Endodermal cell (in vitro differentiated cells): ENCODE results near the gene MED13L. TPM values are rescaled to one million over a fixed set of nuclear protein-coding genes. Genes with fewer than 3 reads are reported as not detected.

Experiments
- DNase-seq: peaks from one replicate; pipeline ENCODE4 v3.0.0-alpha.2; 2017
- H3K27ac ChIP-seq: 2 replicates; pipeline ENCODE4 v1.5.1; 2013; ENCODE audit warnings: mild to moderate bottlenecking, low read depth, low read length, moderate library complexity
- H3K27me3 ChIP-seq: 2 replicates; pipeline ENCODE4 v1.6.1; 2013; ENCODE audit warnings: mild to moderate bottlenecking, low read length, moderate library complexity; ENCODE audit not compliant: insufficient read depth, control insufficient read depth, poor library complexity, severe bottlenecking
- H3K36me3 ChIP-seq: 2 replicates; pipeline ENCODE4 v1.7.0; 2013; ENCODE audit warnings: mild to moderate bottlenecking, low read length, moderate library complexity; ENCODE audit not compliant: control insufficient read depth, insufficient read depth
- H3K4me1 ChIP-seq: one replicate; pipeline ENCODE4 v1.7.0; 2013; ENCODE audit warnings: low read length; ENCODE audit not compliant: control insufficient read depth, insufficient read depth
- H3K4me3 ChIP-seq: 2 replicates; pipeline ENCODE4 v1.5.1; 2013; ENCODE audit warnings: mild to moderate bottlenecking, low read length, moderate library complexity
- H3K9ac ChIP-seq: 2 replicates; pipeline ENCODE4 v1.6.1; 2013; ENCODE audit warnings: mild to moderate bottlenecking, low read length, moderate library complexity; ENCODE audit not compliant: poor library complexity, severe bottlenecking; ENCODE audit errors: extremely low read depth
- H3K9me3 ChIP-seq: 2 replicates; pipeline ENCODE4 v1.6.1; 2013; ENCODE audit warnings: mild to moderate bottlenecking, low read length, moderate library complexity; ENCODE audit not compliant: control insufficient read depth
- H3K27ac Mint-ChIP-seq: 2 replicates; pipeline ENCODE4 v1.8.0; 2020; ENCODE audit warnings: mixed read lengths
- H3K27me3 Mint-ChIP-seq: 2 replicates; pipeline ENCODE4 v1.8.0; 2021; ENCODE audit warnings: mild to moderate bottlenecking, mixed read lengths; ENCODE audit not compliant: insufficient read depth
- H3K36me3 Mint-ChIP-seq: 2 replicates; pipeline ENCODE4 v1.8.0; 2020; ENCODE audit warnings: low read depth, mixed read lengths
- H3K4me1 Mint-ChIP-seq: 2 replicates; pipeline ENCODE4 v1.8.0; 2020; ENCODE audit warnings: mixed read lengths
- H3K4me3 Mint-ChIP-seq: 2 replicates; pipeline ENCODE4 v1.8.0; 2020; ENCODE audit warnings: mild to moderate bottlenecking, moderate library complexity, mixed read lengths
- H3K9me3 Mint-ChIP-seq: 2 replicates; pipeline ENCODE4 v1.8.0; 2020; ENCODE audit warnings: mild to moderate bottlenecking, mixed read lengths
- WGBS, 2 experiments: methylation state at CpG; one replicate each; pipeline versions ENCODE4 v1.1.5 to v1.1.7; 2013; ENCODE audit warnings: missing lambda C conversion rate in 2 of 2, mixed read lengths in 1 of 2; ENCODE audit not compliant: insufficient coverage in 1 of 2, insufficient read length in 1 of 2; 5-methylcytosine and 5-hydroxymethylcytosine counted together
- total RNA-seq, 2 donors: library from RNA; stranded (reverse); fragmentation: NEBNext Ultra II Directional in 1 of 2; extraction: Animal tissue kit (Norgen Biotek cat#: 25700) in 1 of 2; gene quantifications; 2 replicates in 1 of 2; 3 replicates in 1 of 2; pipeline ENCODE4 v1.2.1, GENCODE V29; 2021
- TF ChIP-seq, protein P1 (sequence below): fragments of 200-600 bp; sonication (generic); conservative IDR thresholded peaks from 2 replicates; pipeline ENCODE4 v1.5.0; 2021; ENCODE audit warnings: antibody characterized with exemption, mild to moderate bottlenecking

The MED13L gene
- total RNA-seq, 2 donors from 2014 or later = 101 to 111 TPM

DNA sequence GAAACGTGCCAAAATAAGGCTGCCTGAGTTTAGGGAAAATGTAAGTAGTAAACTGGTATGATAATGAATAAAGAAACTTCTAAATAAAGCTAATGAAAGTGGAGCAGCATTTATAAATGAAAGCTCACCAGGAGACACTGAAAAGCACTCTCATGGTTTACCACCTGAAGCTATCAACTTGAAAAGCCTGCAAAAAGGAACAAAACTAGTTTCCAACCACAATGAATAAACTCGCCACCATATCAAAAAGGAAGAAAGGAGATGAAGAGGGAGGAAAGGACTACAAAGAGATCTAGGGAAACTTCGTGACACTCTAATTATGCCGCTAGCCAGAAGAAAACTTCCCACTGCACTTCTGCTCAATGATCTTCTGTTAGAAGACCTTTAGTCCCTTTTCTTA, 66.7 kb downstream of the MED13L start:
- Histone ChIP-seq H3K9ac (no peak overlapping the region), H3K4me3 (no peak overlapping the region), H3K27me3 (no peaks in the 10 kb centered on the region), H3K36me3 (peaks cover 4% of the 10 kb centered on the region), H3K4me1 (peaks cover 10% of the 10 kb centered on the region), H3K27ac (no peak overlapping the region), H3K9me3 (no peaks in the 10 kb centered on the region)
- no peak for DNase-seq
- Mint-ChIP-seq H3K4me3 (no peak overlapping the region), H3K36me3 (no peaks in the 10 kb centered on the region), H3K9me3 (no peaks in the 10 kb centered on the region), H3K27me3 (no peaks in the 10 kb centered on the region), H3K27ac (peak overlapping the region; percentile 22), H3K4me1 (peaks cover 34% of the 10 kb centered on the region)
- 89 to 90% methylated on average over 2 to 4 of the region's 4 CpGs for WGBS, 2 experiments
- TF ChIP-seq, protein P1, sequence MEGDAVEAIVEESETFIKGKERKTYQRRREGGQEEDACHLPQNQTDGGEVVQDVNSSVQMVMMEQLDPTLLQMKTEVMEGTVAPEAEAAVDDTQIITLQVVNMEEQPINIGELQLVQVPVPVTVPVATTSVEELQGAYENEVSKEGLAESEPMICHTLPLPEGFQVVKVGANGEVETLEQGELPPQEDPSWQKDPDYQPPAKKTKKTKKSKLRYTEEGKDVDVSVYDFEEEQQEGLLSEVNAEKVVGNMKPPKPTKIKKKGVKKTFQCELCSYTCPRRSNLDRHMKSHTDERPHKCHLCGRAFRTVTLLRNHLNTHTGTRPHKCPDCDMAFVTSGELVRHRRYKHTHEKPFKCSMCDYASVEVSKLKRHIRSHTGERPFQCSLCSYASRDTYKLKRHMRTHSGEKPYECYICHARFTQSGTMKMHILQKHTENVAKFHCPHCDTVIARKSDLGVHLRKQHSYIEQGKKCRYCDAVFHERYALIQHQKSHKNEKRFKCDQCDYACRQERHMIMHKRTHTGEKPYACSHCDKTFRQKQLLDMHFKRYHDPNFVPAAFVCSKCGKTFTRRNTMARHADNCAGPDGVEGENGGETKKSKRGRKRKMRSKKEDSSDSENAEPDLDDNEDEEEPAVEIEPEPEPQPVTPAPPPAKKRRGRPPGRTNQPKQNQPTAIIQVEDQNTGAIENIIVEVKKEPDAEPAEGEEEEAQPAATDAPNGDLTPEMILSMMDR = no peak

DNA sequence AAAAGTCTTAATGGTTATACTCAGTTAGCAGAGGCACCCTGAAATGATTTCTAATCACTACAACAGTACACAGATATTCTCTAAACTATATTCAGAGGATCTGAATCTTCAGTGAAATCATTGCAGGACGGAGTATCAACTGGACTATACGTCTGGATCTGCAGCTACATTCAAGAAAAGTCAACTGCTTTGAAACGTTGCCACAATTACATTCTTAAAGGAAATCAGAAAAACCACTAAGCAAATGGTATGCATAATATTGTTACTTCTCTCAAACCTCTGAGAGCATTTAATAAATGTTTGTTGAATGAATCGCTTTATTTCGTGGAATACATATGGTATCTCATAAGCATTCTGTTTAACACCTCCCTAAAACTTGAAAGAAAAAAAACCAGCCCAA, 67.4 kb downstream of the MED13L start:
- Histone ChIP-seq H3K4me1 (peaks cover 10% of the 10 kb centered on the region), H3K27ac (no peak overlapping the region), H3K9me3 (no peaks in the 10 kb centered on the region), H3K36me3 (peaks cover 4% of the 10 kb centered on the region), H3K27me3 (no peaks in the 10 kb centered on the region), H3K9ac (no peak overlapping the region), H3K4me3 (no peak overlapping the region)
- Mint-ChIP-seq H3K9me3 (no peaks in the 10 kb centered on the region), H3K36me3 (no peaks in the 10 kb centered on the region), H3K27me3 (no peaks in the 10 kb centered on the region), H3K4me1 (peaks cover 32% of the 10 kb centered on the region), H3K27ac (no peak overlapping the region), H3K4me3 (no peak overlapping the region)
- TF ChIP-seq, protein P1 = no peak
- no peak for DNase-seq
- 82 to 93% methylated on average over 3 of the region's 5 CpGs for WGBS, 2 experiments

DNA sequence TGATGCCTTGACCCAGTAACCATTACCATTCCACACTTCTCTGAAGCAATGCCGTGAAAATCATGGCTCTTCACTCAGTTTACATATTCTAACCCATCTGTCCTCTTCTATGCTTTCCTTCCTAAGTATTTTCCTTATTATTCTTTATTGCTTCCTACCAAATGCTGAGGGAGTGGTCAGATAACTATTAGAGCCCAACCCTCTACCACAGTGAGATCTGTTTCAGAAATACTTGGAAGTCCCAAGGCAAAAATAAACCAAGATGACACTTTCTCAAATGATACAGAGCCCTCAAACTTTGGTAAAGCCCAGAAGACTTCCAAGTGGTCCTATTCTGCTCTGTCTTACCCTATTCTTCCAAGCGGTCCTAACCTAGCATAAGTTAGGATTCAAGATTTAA, 68.0 kb downstream of the MED13L start:
- Mint-ChIP-seq H3K36me3 (no peaks in the 10 kb centered on the region), H3K27me3 (no peaks in the 10 kb centered on the region), H3K9me3 (no peaks in the 10 kb centered on the region), H3K4me1 (peaks cover 36% of the 10 kb centered on the region), H3K27ac (no peak overlapping the region), H3K4me3 (no peak overlapping the region)
- H3K9me3 ChIP-seq = no peaks in the 10 kb centered on the region
- 94 to 100% methylated on average over 2 of the region's 2 CpGs for WGBS, 2 experiments
- H3K4me1 ChIP-seq = peaks cover 10% of the 10 kb centered on the region
- peaks cover 4% of the 10 kb centered on the region for H3K36me3 ChIP-seq
- TF ChIP-seq, protein P1 = no peak
- no peak for DNase-seq
- no peak overlapping the region for H3K4me3 ChIP-seq
- H3K27ac ChIP-seq = no peak overlapping the region
- no peaks in the 10 kb centered on the region for H3K27me3 ChIP-seq
- H3K9ac ChIP-seq = no peak overlapping the region
